HFFc6 (cell line): ENCODE data around the gene ATXN1. TPM values are rescaled to one million over a fixed set of nuclear protein-coding genes. Genes with fewer than 3 reads are reported as not detected.
"Not testable (repeated sequence)": the region's sequence is repeated elsewhere in the genome, so short reads cannot be mapped to it uniquely, and the experiment has no call there.

ENCODE experiments used
- DNase-seq: peaks from one replicate; pipeline ENCODE4 v3.0.0-alpha.2; 2018
- H3K27ac Mint-ChIP-seq: 2 replicates; pipeline ENCODE4 v1.8.0; 2020; ENCODE audit warnings: mild to moderate bottlenecking, mixed read lengths
- H3K27me3 Mint-ChIP-seq: 2 replicates; pipeline ENCODE4 v1.8.0; 2021; ENCODE audit warnings: mild to moderate bottlenecking, moderate library complexity, mixed read lengths; ENCODE audit not compliant: insufficient read depth
- H3K36me3 Mint-ChIP-seq: 2 replicates; pipeline ENCODE4 v1.8.0; 2021; ENCODE audit warnings: low read depth, mixed read lengths
- H3K4me1 Mint-ChIP-seq: 2 replicates; pipeline ENCODE4 v1.8.0; 2020; ENCODE audit warnings: low read depth, mixed read lengths
- H3K4me3 Mint-ChIP-seq: 2 replicates; pipeline ENCODE4 v1.8.0; 2020; ENCODE audit warnings: mild to moderate bottlenecking, moderate library complexity, mixed read lengths
- H3K9me3 Mint-ChIP-seq: 2 replicates; pipeline ENCODE4 v1.8.0; 2020; ENCODE audit warnings: mild to moderate bottlenecking, mixed read lengths
- total RNA-seq, 6 experiments: library from RNA; stranded (reverse); fragmentation: NEBNext Ultra II Directional; extraction: Animal tissue kit (Norgen Biotek cat#: 25700); gene quantifications; 2 replicates in 1 of 6; 3 replicates in 5 of 6; pipeline ENCODE4 v1.2.3, GENCODE V29; 2021
- TF ChIP-seq, protein P1 (sequence below): fragments of 200-600 bp; sonication (generic); IDR thresholded peaks from 2 replicates; pipeline ENCODE4 v1.5.0; 2021; ENCODE audit warnings: antibody characterized with exemption, mild to moderate bottlenecking

ATXN1 gene
- total RNA-seq, 6 experiments from 2014 or later: 28.2 to 41.5 (median 30.5) TPM

- Mint-ChIP-seq H3K4me3 (no peak overlapping the region), H3K27ac (no peak overlapping the region)
These were observed 55.2 kb downstream of the ATXN1 start for GRCh38 chr6:16706029-16706428.

DNA sequence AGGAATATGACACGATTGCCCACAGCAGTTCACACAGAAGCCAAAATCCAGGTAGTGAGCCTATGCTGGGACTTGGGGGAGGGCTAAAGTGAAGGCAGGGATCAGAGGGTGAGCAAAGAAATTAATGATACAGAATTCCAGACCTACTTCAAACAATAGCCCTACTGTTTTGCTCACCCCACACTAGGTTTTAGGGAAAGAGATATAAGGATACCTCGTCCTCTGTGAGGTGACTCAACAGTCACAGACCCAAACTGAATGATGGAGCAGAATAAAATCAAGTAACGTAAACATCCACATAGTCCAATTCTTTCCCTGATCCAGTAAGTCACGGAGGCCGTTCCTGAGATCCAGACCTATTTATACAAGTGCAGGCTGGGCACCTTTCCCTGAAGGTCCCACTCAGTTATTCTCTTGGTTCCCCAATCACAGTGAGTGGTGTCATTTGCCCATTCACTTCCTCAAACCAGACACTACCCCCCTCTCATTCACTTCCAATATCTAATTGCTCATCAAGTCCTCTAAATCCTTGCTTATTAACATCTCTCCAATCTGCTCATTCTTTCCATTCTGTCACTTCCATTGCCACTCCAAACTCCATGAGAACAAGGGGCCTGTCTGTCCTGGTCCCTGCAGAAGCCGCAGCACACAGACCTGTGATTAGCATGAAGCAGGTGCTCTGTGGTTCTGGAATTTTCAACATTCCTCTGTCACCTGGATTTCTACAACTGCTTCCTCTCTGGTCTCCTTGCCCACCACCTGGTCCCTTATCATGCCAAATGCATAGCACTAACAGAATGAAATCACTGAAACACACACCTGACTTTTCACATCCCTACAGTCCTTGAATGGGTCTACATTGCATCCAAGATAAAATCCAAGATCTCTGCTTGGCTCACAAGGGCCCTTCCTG lies 55.9 kb downstream of the ATXN1 start:
- Mint-ChIP-seq H3K27ac (peak overlapping the region; percentile 86), H3K27me3 (peaks cover 2% of the 10 kb centered on the region; the same call in 1 of the 2 replicates), H3K4me1 (peaks cover 63% of the 10 kb centered on the region), H3K9me3 (no peaks in the 10 kb centered on the region), H3K4me3 (peak overlapping the region; percentile 87; the same call in 1 of the 2 replicates), H3K36me3 (peaks cover 12% of the 10 kb centered on the region)
- TF ChIP-seq, protein P1, sequence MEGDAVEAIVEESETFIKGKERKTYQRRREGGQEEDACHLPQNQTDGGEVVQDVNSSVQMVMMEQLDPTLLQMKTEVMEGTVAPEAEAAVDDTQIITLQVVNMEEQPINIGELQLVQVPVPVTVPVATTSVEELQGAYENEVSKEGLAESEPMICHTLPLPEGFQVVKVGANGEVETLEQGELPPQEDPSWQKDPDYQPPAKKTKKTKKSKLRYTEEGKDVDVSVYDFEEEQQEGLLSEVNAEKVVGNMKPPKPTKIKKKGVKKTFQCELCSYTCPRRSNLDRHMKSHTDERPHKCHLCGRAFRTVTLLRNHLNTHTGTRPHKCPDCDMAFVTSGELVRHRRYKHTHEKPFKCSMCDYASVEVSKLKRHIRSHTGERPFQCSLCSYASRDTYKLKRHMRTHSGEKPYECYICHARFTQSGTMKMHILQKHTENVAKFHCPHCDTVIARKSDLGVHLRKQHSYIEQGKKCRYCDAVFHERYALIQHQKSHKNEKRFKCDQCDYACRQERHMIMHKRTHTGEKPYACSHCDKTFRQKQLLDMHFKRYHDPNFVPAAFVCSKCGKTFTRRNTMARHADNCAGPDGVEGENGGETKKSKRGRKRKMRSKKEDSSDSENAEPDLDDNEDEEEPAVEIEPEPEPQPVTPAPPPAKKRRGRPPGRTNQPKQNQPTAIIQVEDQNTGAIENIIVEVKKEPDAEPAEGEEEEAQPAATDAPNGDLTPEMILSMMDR: no peak
- DNase-seq: no peak

More at GRCh38 chr6:16706029-16706428, 55.2 kb downstream of the ATXN1 start:
- H3K4me1 Mint-ChIP-seq: peaks cover 60% of the 10 kb centered on the region
- peaks cover 2% of the 10 kb centered on the region; the same call in 1 of the 2 replicates for H3K27me3 Mint-ChIP-seq
- H3K9me3 Mint-ChIP-seq: no peaks in the 10 kb centered on the region
- TF ChIP-seq, protein P1: no peak
- peaks cover 13% of the 10 kb centered on the region for H3K36me3 Mint-ChIP-seq
- no peak for DNase-seq

- Mint-ChIP-seq H3K27ac (peak overlapping the region; percentile 86), H3K36me3 (peaks cover 12% of the 10 kb centered on the region), H3K4me1 (peaks cover 71% of the 10 kb centered on the region), H3K27me3 (peaks cover 2% of the 10 kb centered on the region; the same call in 1 of the 2 replicates), H3K9me3 (no peaks in the 10 kb centered on the region), H3K4me3 (peak overlapping the region; percentile 87)
- DNase-seq: peak; percentile 61
- TF ChIP-seq, protein P1: no peak
These were observed 56.7 kb downstream of the ATXN1 start for GRCh38 chr6:16704401-16705045.

DNA sequence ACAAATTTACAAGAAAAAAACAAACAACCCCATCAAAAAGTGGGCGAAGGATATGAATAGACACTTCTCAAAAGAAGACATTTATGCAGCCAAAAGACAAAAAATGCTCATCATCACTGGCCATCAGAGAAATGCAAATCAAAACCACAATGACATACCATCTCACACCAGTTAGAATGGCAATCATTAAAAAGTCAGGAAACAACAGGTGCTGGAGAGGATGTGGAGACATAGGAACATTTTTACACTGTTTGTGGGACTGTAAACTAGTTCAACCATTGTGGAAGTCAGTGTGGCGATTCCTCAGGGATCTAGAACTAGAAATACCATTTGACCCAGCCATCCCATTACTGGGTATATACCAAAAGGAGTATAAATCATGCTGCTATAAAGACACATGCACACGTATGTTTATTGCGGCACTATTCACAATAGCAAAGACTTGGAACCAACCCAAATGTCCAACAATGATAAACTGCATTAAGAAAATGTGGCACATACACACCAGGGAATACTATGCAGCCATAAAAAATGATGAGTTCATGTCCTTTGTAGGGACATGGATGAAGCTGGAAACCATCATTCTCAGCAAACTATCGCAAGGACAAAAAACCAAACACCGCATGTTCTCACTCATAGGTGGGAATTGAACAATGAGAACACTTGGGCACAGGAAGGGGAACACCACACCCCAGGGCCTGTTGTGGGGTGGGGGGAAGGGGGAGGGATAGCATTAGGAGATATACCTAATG lies 58.5 kb downstream of the ATXN1 start:
- H3K4me1 Mint-ChIP-seq: peaks cover 83% of the 10 kb centered on the region
- H3K36me3 Mint-ChIP-seq: peaks cover 12% of the 10 kb centered on the region
- not testable (repeated sequence) for H3K4me3 Mint-ChIP-seq, H3K9me3 Mint-ChIP-seq, H3K27me3 Mint-ChIP-seq, H3K27ac Mint-ChIP-seq, DNase-seq

GRCh38 chr6:16700916-16701234 lies 60.4 kb downstream of the ATXN1 start:
- no peaks in the 10 kb centered on the region for H3K9me3 Mint-ChIP-seq

More at GRCh38 chr6:16700916-16701234, 60.4 kb downstream of the ATXN1 start:
- Mint-ChIP-seq H3K36me3 (peaks cover 7% of the 10 kb centered on the region; the same call in 1 of the 2 replicates), H3K4me3 (peak overlapping the region; percentile 82), H3K27me3 (no peaks in the 10 kb centered on the region), H3K4me1 (peaks cover 73% of the 10 kb centered on the region), H3K27ac (peak overlapping the region; percentile 54)
- TF ChIP-seq, protein P1: no peak
- no peak for DNase-seq
